ENCODE results near the gene USP15.

GRCh38 chr12:62379026-62379722 is 119.0 kb downstream of the USP15 start:
- TF ChIP-seq CTCF (optimal IDR thresholded peaks at IDR 0.05 in 1 of 3, IDR thresholded peaks at IDR 0.05 in 1 of 3, conservative IDR thresholded peaks at IDR 0.05 in 1 of 3; ENCODE audit: extremely low read depth in 1 of 3, insufficient read depth in 2 of 3, low read length in 3 of 3) (no peak), EZH2 (IDR thresholded peaks at IDR 0.05; ENCODE audit: low read length) (no peak)
